GM12872 (cell line): ENCODE measurements around the gene IL2RG.

Source experiments
- CTCF ChIP-seq: IDR thresholded peaks from 3 replicates; pipeline ENCODE4 v1.5.1; 2011; ENCODE audit warnings: low read depth, mild to moderate bottlenecking, low read length, moderate library complexity; ENCODE audit not compliant: insufficient read depth

IL2RG gene

GRCh38 chrX:71082822-71083221, 28.6 kb downstream of the IL2RG start:
- TF ChIP-seq CTCF: no peak

- no peak for TF ChIP-seq CTCF
Observed at GRCh38 chrX:71082124-71082647, 29.2 kb downstream of the IL2RG start.

- TF ChIP-seq CTCF: no peak
Observed at GRCh38 chrX:71081330-71082123, 29.9 kb downstream of the IL2RG start.

- no peak for TF ChIP-seq CTCF
Observed at GRCh38 chrX:71070531-71070930, 40.8 kb downstream of the IL2RG start.

GRCh38 chrX:71068044-71068918, 43.1 kb downstream of the IL2RG start, which contains the start of gene SNX12:
TSS of gene SNX12 (minus strand) at chrX:71068334. CDS start at chrX:71068306, 28 bp downstream.
- no peak for TF ChIP-seq CTCF

- TF ChIP-seq CTCF: no peak
Observed at GRCh38 chrX:71067712-71068043, 43.7 kb downstream of the IL2RG start.

- TF ChIP-seq CTCF: no peak
Observed at GRCh38 chrX:71067089-71067488, 44.3 kb downstream of the IL2RG start.
